Esophagus muscularis mucosa (tissue), 4 donors: ENCODE measurements around the gene RGSL1.

Source experiments
- EP300 ChIP-seq: sonication (generic); formaldehyde crosslinking; IDR thresholded peaks from one replicate; pipeline ENCODE4 v1.6.1; 2017; ENCODE audit warnings: antibody characterized with exemption
- POLR2A ChIP-seq: fragments of 450-650 bp; IDR thresholded peaks from one replicate; pipeline ENCODE4 v1.6.1; 2017; ENCODE audit warnings: antibody characterized with exemption, moderate library complexity, mild to moderate bottlenecking, low read depth
- POLR2AphosphoS5 ChIP-seq, 2 donors: sonication (generic); formaldehyde crosslinking; IDR thresholded peaks; one replicate each; pipeline ENCODE4 v1.6.1; 2017; ENCODE audit warnings: antibody characterized with exemption in 2 of 2
- TF ChIP-seq, protein P1 (sequence below), 3 experiments: fragments of 200-600 bp in 2 of 3; fragments of 450-650 bp in 1 of 3; sonication (generic) in 2 of 3; IDR thresholded peaks; one replicate each; pipeline ENCODE4 v1.5.1; 2017 to 2019; ENCODE audit warnings: antibody characterized with exemption in 3 of 3, mild to moderate bottlenecking in 2 of 3, moderate library complexity in 1 of 3

DNA sequence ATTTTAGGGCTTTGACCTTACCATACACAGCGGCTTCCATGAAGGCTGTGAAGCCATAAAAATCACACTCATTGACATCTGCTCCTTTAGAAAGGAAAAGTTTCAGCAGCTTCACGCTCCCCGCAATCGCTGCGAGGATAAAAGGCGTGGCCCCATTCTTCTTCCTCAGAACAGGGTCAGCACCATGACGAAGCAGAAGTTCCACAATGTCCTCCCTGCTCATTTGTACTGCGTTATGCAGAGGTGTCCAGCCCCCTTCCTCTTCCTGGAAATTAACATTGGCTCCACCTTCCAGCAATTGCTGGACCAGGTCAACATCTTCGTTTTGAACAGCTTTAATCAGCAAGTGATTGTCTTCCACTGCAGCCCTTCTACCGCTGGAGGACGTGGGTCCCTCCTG is 136.4 kb downstream of the RGSL1 start:
- TF ChIP-seq, protein P1, sequence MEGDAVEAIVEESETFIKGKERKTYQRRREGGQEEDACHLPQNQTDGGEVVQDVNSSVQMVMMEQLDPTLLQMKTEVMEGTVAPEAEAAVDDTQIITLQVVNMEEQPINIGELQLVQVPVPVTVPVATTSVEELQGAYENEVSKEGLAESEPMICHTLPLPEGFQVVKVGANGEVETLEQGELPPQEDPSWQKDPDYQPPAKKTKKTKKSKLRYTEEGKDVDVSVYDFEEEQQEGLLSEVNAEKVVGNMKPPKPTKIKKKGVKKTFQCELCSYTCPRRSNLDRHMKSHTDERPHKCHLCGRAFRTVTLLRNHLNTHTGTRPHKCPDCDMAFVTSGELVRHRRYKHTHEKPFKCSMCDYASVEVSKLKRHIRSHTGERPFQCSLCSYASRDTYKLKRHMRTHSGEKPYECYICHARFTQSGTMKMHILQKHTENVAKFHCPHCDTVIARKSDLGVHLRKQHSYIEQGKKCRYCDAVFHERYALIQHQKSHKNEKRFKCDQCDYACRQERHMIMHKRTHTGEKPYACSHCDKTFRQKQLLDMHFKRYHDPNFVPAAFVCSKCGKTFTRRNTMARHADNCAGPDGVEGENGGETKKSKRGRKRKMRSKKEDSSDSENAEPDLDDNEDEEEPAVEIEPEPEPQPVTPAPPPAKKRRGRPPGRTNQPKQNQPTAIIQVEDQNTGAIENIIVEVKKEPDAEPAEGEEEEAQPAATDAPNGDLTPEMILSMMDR (IDR thresholded peaks at IDR 0.05) = no peak
- TF ChIP-seq POLR2A (no peak), POLR2AphosphoS5 (IDR thresholded peaks at IDR 0.05) (no peak), EP300 (no peak)
